NCI-H146 (cell line): ENCODE results near the gene KRT80.

ENCODE experiments used
- DNase-seq: peaks from one replicate; lab custom pipeline; 2025; lab: John Stamatoyannopoulos, UW

Gene KRT80

GRCh38 chr12:52198454-52199215, 6.8 kb upstream of the KRT80 start:
- DNase-seq, result peak; percentile 73

DNA sequence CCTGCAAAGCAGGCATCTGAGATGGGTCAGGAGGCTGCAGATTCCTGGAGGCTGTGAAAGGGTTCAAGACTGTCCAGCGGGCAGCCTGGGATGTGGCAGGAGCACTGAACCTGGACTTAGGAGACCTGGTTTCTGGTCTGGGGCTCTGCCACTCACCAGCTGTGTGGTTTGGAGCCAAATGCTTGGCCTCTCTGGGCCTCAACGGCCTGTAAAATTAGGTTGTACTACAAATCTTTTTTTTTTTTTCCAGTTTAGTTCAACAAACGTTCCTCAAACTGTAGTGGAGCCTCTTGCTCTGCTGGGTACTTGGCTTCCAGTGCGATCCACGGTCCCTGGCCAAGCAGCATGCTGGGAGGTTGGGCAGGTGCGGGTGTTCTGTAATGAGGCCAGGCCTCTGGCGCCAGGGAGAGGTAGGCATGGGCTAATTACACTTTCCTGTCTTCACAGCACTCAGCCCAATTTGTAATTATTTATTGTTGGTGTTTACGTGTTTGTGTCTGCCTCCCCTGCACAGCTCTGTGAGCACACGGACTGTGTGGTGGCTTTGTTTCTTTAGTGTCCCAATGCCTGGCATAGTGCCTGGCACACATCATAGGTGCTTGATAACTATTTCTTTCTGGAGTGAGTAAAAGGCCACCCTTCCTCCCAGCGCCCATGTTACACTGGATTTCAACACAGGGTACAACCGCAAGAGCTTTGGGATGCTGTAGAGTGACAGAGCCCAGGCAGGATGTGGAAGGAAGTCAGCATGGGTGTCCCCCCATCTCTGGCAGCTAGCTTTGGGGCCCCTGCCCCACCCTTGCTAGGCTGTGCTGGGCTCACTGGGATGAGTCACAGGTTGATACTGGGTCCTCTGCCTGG, 5.8 kb upstream of the KRT80 start:
- no peak for DNase-seq

- no peak for DNase-seq
Measured at GRCh38 chr12:52195065-52195730, 3.4 kb upstream of the KRT80 start.

DNA sequence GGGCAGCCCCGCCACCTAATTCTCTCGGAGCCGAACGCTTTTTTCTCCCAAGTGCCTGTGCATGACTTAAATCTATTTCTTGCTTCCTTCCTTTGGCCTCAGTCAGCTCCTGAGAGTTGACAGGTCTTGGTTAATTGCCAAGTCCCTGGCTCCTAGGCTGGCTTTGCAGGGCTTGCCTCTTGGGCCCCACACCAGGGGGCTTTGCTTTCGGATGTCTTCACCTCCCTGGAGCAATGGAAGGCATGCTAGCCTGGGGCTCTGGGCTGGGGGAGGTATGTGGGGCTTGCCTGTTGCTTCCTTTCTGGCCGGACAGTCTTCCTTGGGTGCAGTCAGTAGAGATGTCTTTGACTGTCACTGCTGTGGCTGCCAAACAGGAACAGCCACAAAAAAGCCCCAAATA, 2.2 kb upstream of the KRT80 start:
- DNase-seq, result no peak

DNA sequence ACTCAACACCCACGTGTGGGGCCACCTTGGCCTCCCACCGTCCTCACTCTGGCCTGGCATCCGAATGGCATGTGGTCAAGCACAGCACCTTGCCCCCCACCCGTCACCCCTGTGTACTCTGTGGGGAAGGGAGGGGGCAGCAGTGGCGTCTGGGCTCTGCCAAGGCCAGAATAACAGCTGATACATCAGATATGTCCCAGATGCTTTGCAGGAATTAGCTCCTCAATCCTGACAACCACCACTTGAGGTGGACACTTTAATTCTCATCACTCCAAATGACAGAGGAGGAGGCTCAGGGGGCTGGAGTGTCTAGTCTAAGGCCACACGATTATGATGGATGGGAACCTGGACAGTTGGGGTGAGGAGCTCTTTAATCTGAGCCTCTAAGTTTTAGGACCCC, 1.7 kb upstream of the KRT80 start:
- DNase-seq, result no peak

- no peak for DNase-seq
Measured at GRCh38 chr12:52190860-52191729, 719 bp downstream of the KRT80 start.

DNA sequence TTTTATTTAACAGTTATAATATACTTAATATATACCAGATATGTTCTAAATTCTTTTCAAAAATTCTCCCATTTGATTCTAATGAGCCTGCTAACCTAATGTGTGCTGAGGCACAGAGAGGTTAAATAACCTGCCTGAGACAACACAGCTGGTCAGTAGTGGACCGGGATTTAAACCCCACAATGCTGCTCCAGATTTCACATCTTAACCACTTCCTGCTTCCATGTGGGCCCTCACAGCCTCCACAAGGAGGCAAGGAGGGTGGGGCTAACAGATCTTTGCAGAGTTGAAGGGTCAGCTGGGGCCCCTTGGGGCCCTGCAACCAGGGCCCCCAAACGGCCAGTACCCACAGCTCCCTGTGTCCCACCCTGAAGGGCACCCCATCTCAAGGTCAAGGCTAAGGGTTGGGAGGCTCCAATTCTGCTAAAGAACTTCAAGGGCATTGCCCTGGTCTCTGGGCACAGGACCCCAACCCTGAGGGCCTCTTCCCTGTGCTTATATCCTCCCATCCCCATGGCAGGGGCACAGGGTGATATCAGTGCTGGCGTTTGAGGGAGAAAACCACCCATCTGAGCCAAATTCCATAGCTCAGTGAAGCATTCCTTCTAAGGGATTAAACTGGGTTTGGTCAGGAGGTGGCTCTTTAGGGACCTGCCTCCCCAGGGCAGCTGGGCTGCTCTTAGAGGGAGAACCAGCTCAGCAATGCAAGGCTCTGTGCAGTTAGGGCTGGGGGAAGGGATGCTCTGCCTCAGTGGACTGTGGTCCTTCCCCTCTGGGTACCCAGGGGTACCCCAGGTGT, 2.2 kb downstream of the KRT80 start:
- no peak for DNase-seq

GRCh38 chr12:52188658-52189057, 3.2 kb downstream of the KRT80 start:
- DNase-seq, result no peak

DNA sequence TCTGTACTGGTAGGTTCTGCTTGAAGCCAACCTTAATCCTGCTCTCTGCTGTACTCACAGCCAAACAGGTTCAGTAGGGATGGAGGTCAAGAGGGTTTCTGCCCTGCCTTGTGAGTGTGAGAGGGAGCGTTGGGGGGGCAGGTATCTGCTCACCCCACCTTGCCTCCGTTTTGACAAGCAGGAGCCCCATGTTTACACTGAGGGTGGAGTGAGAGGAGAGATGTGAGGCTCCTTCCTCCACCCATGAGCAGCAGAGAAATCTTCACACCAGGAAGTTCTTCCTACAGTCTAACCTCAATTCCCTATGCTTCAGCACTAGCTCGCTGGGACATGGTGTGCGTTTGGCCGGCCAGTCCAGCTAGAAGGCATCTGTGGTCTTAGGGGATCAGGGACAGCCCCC, 4.2 kb downstream of the KRT80 start:
- DNase-seq, result no peak

DNA sequence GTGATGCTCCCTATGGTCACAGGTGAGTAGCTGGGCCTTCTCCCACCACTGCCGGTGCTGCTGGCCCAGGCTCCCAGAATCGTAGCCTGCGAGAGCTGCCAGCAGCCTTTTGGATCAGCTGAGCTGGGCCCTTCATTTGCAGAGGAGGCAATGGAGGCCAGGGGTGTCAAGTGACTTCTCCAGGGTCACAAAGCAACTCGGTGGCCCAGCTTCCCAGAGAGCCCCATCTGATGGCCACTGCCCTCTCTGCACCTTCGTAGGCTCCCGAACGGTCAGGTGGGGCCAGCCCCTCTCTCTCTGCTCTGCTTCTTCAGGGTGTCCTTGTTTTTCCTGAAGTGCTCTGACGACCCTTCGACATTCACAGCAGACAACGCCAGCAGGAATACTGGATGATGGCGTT, 4.6 kb downstream of the KRT80 start:
- DNase-seq, result no peak

DNA sequence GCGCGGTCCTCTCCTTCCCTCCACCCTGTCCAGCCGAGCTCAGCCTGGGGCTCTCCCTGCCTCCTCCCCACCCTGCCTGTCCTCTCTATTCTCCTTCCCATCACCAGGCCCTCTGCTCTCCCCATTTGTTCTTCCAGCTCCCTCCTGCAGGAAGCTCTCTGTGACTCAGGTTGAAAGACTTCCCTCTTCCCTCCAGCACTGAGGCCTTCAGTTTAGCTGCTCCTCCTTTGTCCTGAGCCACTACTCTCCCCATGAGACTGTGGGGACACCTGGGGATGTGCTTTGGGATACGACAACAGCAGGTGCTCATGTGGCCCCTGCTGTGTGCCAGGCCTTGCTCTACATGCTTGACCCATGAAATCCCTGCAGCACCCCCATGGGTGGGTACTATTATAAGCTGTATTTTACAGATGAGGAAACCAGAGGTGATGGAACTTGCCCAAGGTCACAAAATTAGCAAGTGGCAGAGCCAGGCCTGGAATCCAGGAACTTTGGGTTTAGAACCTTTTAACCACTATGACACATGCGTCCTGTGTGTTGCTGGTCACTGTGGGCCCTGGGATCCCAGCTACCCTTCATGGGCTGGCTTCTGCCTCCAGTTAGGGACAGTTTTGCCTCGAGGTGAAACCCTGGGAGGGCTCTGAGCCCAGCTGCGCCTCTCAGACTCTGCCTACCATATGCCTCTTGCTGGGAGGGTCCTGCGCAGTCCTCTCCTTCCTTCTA, 5.5 kb downstream of the KRT80 start:
- DNase-seq, result peak; percentile 89

DNA sequence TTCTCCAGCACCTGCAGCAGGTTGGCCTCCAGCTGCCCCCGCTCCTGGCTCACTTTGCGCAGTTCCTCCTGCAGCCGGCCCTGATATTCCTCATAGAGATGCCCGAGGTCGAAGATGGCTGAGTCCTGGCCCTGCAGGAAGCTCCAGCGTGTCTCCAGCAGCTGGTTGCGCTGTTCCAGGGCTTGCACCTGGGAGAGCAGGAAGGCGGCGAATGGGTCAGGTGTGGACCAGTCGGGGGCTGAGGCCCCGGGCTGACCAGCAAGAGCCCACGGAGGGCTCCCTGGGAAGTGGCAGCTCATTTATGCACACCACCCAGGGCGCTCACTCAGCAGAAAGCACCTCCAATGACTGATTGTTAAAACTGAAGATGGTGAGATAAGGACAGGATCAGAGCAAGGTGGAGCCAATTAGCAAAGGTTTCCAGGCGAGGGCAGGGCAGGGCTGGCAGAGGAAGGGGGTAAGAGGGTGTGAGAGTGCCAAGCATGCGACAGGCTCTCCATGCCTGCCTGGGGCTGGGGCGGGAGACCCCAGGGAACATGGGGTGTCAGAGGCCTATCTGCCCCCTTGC, 6.3 kb downstream of the KRT80 start:
- peak; percentile 96 for DNase-seq

DNA sequence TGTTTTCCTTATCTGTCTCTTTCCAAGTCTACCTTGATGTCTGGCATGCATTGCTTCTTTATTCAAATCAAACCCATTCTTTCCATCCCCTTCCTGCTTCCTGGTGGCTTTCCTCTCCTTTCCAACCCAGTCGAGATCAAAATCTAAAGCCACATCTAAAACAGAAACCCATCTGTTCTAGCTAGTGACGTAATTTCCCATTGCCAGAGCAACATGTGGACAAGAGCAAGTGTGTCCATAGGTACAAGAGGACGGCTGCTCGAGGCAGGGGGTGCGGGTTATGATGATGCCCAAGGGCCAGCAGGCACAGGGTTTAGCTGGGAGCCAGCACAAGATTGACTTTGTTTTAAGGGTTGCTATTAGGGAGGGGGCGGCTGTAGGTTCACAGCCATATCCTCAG, 7.0 kb downstream of the KRT80 start:
- DNase-seq, result no peak

DNA sequence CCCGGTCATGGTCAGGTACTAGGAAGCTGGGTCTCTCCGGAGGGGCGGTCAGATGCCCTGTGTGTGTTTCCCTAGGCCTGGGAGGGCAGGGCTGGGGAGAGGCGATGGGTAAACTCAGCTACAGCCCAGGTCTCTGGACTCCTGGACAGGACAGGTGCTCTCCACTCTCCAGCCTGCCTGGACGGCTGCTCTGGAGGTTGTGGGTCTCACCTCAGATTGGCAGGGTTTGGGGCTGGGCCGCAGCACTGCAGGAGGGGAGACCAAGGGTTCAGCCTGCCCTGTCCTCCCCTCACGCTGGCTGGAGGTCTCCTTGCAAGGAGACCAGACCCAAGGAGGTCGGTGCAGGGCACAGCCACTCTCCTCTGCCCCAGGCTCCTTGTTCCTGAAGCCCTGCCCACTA, 7.8 kb downstream of the KRT80 start:
- DNase-seq, result no peak

- no peak for DNase-seq
Measured at GRCh38 chr12:52183544-52183910, 8.3 kb downstream of the KRT80 start.

- peak; percentile 34 for DNase-seq
Measured at GRCh38 chr12:52182898-52183543, 8.8 kb downstream of the KRT80 start.

DNA sequence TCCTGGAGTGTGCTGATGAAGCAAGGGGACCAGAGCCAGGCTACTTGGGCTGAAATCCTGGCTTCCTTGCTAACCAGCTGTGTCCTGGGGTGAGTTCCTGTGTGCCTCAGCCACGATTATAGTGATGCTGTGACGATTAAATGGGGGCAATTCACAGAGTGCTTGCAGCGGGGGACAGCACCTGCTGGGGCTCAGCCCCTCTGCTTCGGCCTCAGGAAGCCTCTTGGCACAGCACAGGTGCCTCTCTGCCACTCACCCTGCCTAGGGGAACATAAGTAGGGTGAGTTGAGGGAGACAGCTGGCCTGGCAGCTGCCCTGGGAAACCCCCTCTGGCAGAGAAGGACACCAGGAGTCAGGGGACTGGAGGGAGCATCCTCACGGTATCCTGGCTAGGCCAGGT, 9.4 kb downstream of the KRT80 start:
- DNase-seq, result peak; percentile 72

DNA sequence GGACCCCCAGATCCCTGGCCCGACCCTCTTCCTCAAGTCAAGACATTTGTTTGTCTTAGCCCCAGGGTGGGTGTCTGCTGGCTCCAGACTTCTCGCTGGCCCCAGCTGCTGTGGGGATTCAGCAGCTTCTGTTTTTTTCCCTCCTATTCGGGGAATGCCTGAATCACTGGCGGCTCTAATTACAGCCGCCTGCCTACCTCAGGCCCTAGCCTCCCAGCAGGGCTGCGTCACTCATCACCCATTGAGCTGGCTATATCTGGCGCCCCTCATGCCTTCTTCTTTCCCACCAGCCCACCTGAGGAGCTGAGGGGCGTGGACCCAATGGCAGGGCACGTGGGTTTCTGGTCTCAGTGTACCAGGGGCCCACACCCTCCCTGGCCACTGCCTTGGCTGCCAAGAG, 10.1 kb downstream of the KRT80 start:
- DNase-seq, result peak; percentile 81

GRCh38 chr12:52180971-52181628, 10.7 kb downstream of the KRT80 start:
- no peak for DNase-seq
